Measurements from ENCODE around the gene TCF12. TPM values are rescaled to one million over a fixed set of nuclear protein-coding genes. Genes with fewer than 3 reads are reported as not detected.

The TCF12 gene
- polyA plus RNA-seq, 1 experiment, result 447 TPM

- H3K27ac ChIP-seq (ENCODE audit: low read depth, low read length), result no peak overlapping the region
- no peak for TF ChIP-seq CTCF (IDR thresholded peaks at IDR 0.05; ENCODE audit: low read depth, low read length)
- H3K4me3 ChIP-seq (ENCODE audit: low read depth, low read length), result peak overlapping the region; percentile 70
- DNase-seq (ENCODE audit: low read depth, low spot score), result peak; percentile 61
- H3K9me3 ChIP-seq (ENCODE audit: control insufficient read depth, insufficient read depth, low read length), result no peaks in the 10 kb centered on the region
- POLR2A ChIA-PET, result interaction anchor here (0.7 to 1.8 kb wide), 3 partner anchors 10 to 71 kb away, joined by 5 to 11 read pairs (median 8); no protein-coding TSS in a partner anchor
- CTCF ChIA-PET, result interaction anchor here (0.7 to 1.6 kb wide), 3 partner anchors 49 to 308 kb away, joined by 3 to 7 read pairs (median 5); no protein-coding TSS in a partner anchor
- H3K27me3 ChIP-seq (ENCODE audit: control insufficient read depth, insufficient read depth, low read length), result no peaks in the 10 kb centered on the region
Observed at GRCh38 chr15:57220205-57220604, 301.8 kb downstream of the TCF12 start.

- H3K27me3 ChIP-seq (ENCODE audit: control insufficient read depth, insufficient read depth, low read length), result no peaks in the 10 kb centered on the region
- no peaks in the 10 kb centered on the region for H3K9me3 ChIP-seq (ENCODE audit: control insufficient read depth, insufficient read depth, low read length)
- no peak for DNase-seq (ENCODE audit: low read depth, low spot score)
- ChIA-PET POLR2A (interaction anchor here (0.6 to 1.8 kb wide), 3 partner anchors 60 to 617 kb away, joined by 3 to 8 read pairs (median 5); no protein-coding TSS in a partner anchor), CTCF (interaction anchor here (1.4 to 1.8 kb wide), 3 partner anchors 74 to 399 kb away, joined by 4 to 6 read pairs (median 4); no protein-coding TSS in a partner anchor)
- no peak overlapping the region for H3K27ac ChIP-seq (ENCODE audit: low read depth, low read length)
- no peak for TF ChIP-seq CTCF (IDR thresholded peaks at IDR 0.05; ENCODE audit: low read depth, low read length)
- H3K4me3 ChIP-seq (ENCODE audit: low read depth, low read length), result peak overlapping the region; percentile 70
Observed at GRCh38 chr15:57221134-57221533, 302.7 kb downstream of the TCF12 start.

GRCh38 chr15:57223345-57223744, 304.9 kb downstream of the TCF12 start:
- TF ChIP-seq CTCF (IDR thresholded peaks at IDR 0.05; ENCODE audit: low read depth, low read length), result no peak
- ChIA-PET CTCF (interaction anchor here (0.7 to 1.9 kb wide), 2 partner anchors 10 to 85 kb away, joined by 3 to 5 read pairs; no protein-coding TSS in a partner anchor), POLR2A (no interaction called here)
- H3K27me3 ChIP-seq (ENCODE audit: control insufficient read depth, insufficient read depth, low read length), result no peaks in the 10 kb centered on the region
- H3K4me3 ChIP-seq (ENCODE audit: low read depth, low read length), result peak overlapping the region; percentile 70
- DNase-seq (ENCODE audit: low read depth, low spot score), result no peak
- H3K27ac ChIP-seq (ENCODE audit: low read depth, low read length), result no peak overlapping the region
- no peaks in the 10 kb centered on the region for H3K9me3 ChIP-seq (ENCODE audit: control insufficient read depth, insufficient read depth, low read length)

GRCh38 chr15:57223887-57224286, 305.4 kb downstream of the TCF12 start:
- no peak for DNase-seq (ENCODE audit: low read depth, low spot score)
- ChIA-PET CTCF (interaction anchor here (0.7 kb wide), 1 partner anchor 86 kb away, joined by 3 read pairs; no protein-coding TSS in a partner anchor), POLR2A (no interaction called here)
- H3K27ac ChIP-seq (ENCODE audit: low read depth, low read length), result no peak overlapping the region
- H3K9me3 ChIP-seq (ENCODE audit: control insufficient read depth, insufficient read depth, low read length), result no peaks in the 10 kb centered on the region
- peak overlapping the region; percentile 70; the same call in 1 of the 2 replicates for H3K4me3 ChIP-seq (ENCODE audit: low read depth, low read length)
- no peaks in the 10 kb centered on the region for H3K27me3 ChIP-seq (ENCODE audit: control insufficient read depth, insufficient read depth, low read length)
- TF ChIP-seq CTCF (IDR thresholded peaks at IDR 0.05; ENCODE audit: low read depth, low read length), result no peak

- DNase-seq (ENCODE audit: low read depth, low spot score), result no peak
- no peaks in the 10 kb centered on the region for H3K27me3 ChIP-seq (ENCODE audit: control insufficient read depth, insufficient read depth, low read length)
Observed at GRCh38 chr15:57224664-57225063, 306.2 kb downstream of the TCF12 start.

More at GRCh38 chr15:57224664-57225063, 306.2 kb downstream of the TCF12 start:
- CTCF ChIA-PET, result no interaction called here
- POLR2A ChIA-PET, result no interaction called here
- Histone ChIP-seq H3K27ac (ENCODE audit: low read depth, low read length) (no peak overlapping the region), H3K9me3 (ENCODE audit: control insufficient read depth, insufficient read depth, low read length) (no peaks in the 10 kb centered on the region), H3K4me3 (ENCODE audit: low read depth, low read length) (no peak overlapping the region; the same call in 1 of the 2 replicates)
- no peak for TF ChIP-seq CTCF (IDR thresholded peaks at IDR 0.05; ENCODE audit: low read depth, low read length)

Measured in AG04450 (cell line).